Neural cell (in vitro differentiated cells): ENCODE measurements around the gene KRT7. TPM values are rescaled to one million over a fixed set of nuclear protein-coding genes. Genes with fewer than 3 reads are reported as not detected.

ENCODE experiments used
- H2AFZ ChIP-seq: fragments of 200-600, 300-800 bp; sonication (generic), shearing (Covaris generic); 2 replicates; pipeline ENCODE4 v1.6.0; 2014; ENCODE audit warnings: low read depth, mild to moderate bottlenecking, antibody characterized with exemption, low read length, moderate library complexity
- H3F3A ChIP-seq: fragments of 200-600 bp; shearing (Covaris generic); 2 replicates; pipeline ENCODE4 v1.6.1; 2016; ENCODE audit warnings: mild to moderate bottlenecking, moderate library complexity, mixed read lengths, antibody characterized with exemption, low read length; ENCODE audit not compliant: insufficient read depth, poor library complexity, severe bottlenecking
- H3K27ac ChIP-seq: fragments of 200-600, 300-800 bp; sonication (generic), shearing (Covaris generic); 2 replicates; pipeline ENCODE4 v1.5.1; 2014; ENCODE audit warnings: mild to moderate bottlenecking, low read length, moderate library complexity
- H3K27me3 ChIP-seq: fragments of 300-800, 200-600 bp; sonication (generic), shearing (Covaris generic); 2 replicates; pipeline ENCODE4 v1.6.0; 2014; ENCODE audit warnings: mild to moderate bottlenecking, low read depth, low read length, moderate library complexity; ENCODE audit not compliant: insufficient read depth
- H3K36me3 ChIP-seq: fragments of 300-800, 200-600 bp; sonication (generic), shearing (Covaris generic); 2 replicates; pipeline ENCODE4 v1.5.1; 2014; ENCODE audit warnings: mild to moderate bottlenecking, antibody characterized with exemption, low read length, moderate library complexity; ENCODE audit not compliant: insufficient read depth
- H3K4me2 ChIP-seq: fragments of 300-800, 200-600 bp; sonication (generic), shearing (Covaris generic); 2 replicates; pipeline ENCODE4 v1.6.0; 2014; ENCODE audit warnings: mild to moderate bottlenecking, low read length
- H3K4me3 ChIP-seq: fragments of 300-800, 200-600 bp; sonication (generic), shearing (Covaris generic); 2 replicates; pipeline ENCODE4 v1.5.1; 2014; ENCODE audit warnings: mild to moderate bottlenecking, low read length, moderate library complexity
- H3K79me2 ChIP-seq: fragments of 200-600 bp; shearing (Covaris generic); replicated peaks from 2 replicates; pipeline ENCODE4 v1.6.0; 2014; ENCODE audit warnings: mild to moderate bottlenecking, low read length, moderate library complexity; ENCODE audit not compliant: insufficient read depth
- H3K9ac ChIP-seq: fragments of 300-800, 200-600 bp; sonication (generic), shearing (Covaris generic); 2 replicates; pipeline ENCODE4 v1.6.1; 2016; ENCODE audit warnings: mild to moderate bottlenecking, low read length, mixed read lengths
- H3K9me2 ChIP-seq: fragments of 200-600 bp; shearing (Covaris generic); 2 replicates; pipeline ENCODE4 v1.6.1; 2016; ENCODE audit warnings: mild to moderate bottlenecking, low read length, mixed read lengths; ENCODE audit not compliant: insufficient read depth
- H3K9me3 ChIP-seq: fragments of 200-600, 300-800 bp; sonication (generic), shearing (Covaris generic); 2 replicates; pipeline ENCODE4 v1.6.1; 2016; ENCODE audit warnings: mild to moderate bottlenecking, mixed run types, low read length, moderate library complexity, mixed read lengths
- H4K20me1 ChIP-seq: fragments of 200-600 bp; shearing (Covaris generic); 2 replicates; pipeline ENCODE4 v1.6.1; 2016; ENCODE audit warnings: mild to moderate bottlenecking, mixed run types; ENCODE audit not compliant: insufficient read depth
- CTCF ChIP-seq: fragments of 450-650 bp; IDR thresholded peaks from 2 replicates; pipeline ENCODE4 v1.5.1; 2014; ENCODE audit warnings: antibody characterized with exemption, mild to moderate bottlenecking, moderate library complexity; ENCODE audit not compliant: poor library complexity, severe bottlenecking
- EP300 ChIP-seq: fragments of 450-650 bp; conservative IDR thresholded peaks from 2 replicates; pipeline ENCODE4 v1.6.1; 2014; ENCODE audit warnings: antibody characterized with exemption, mild to moderate bottlenecking, moderate library complexity; ENCODE audit not compliant: poor library complexity, severe bottlenecking
- EZH2 ChIP-seq: fragments of 200-600, 300-800 bp; shearing (Covaris generic), sonication (generic); IDR thresholded peaks from 2 replicates; pipeline ENCODE4 v1.6.1; 2014; ENCODE audit warnings: antibody characterized with exemption, low read length, borderline replicate concordance, mild to moderate bottlenecking; ENCODE audit not compliant: insufficient read depth, poor library complexity, severe bottlenecking
- MXI1 ChIP-seq: fragments of 450-650 bp; conservative IDR thresholded peaks from 2 replicates; pipeline ENCODE4 v1.6.1; 2014; ENCODE audit warnings: antibody characterized with exemption, mild to moderate bottlenecking; ENCODE audit not compliant: poor library complexity, severe bottlenecking
- POLR2AphosphoS5 ChIP-seq: IDR thresholded peaks from 2 replicates; pipeline ENCODE4 v1.6.1; 2012
- RAD21 ChIP-seq: fragments of 450-650 bp; conservative IDR thresholded peaks from 2 replicates; pipeline ENCODE4 v1.6.1; 2014; ENCODE audit warnings: antibody characterized with exemption, mild to moderate bottlenecking, moderate library complexity
- REST ChIP-seq: IDR thresholded peaks from 2 replicates; pipeline ENCODE4 v1.6.1; 2012; ENCODE audit warnings: borderline replicate concordance
- SMC3 ChIP-seq: fragments of 450-650 bp; conservative IDR thresholded peaks from 2 replicates; pipeline ENCODE4 v1.6.1; 2014; ENCODE audit warnings: antibody characterized with exemption, mild to moderate bottlenecking, moderate library complexity; ENCODE audit not compliant: poor library complexity
- TAF1 ChIP-seq: IDR thresholded peaks from 2 replicates; pipeline ENCODE4 v1.6.1; 2012; ENCODE audit warnings: low read depth
- polyA plus RNA-seq: library from polyadenylated mRNA; depleted of rRNA; stranded (reverse); fragments of >200 nt; gene quantifications from 2 replicates; pipeline ENCODE4 v1.2.3, GENCODE V29; 2014

The KRT7 gene
- polyA plus RNA-seq, 1 donor from 2014 or later, result not detected

- Histone ChIP-seq H3K4me3 (no peak overlapping the region), H3K79me2 (no peaks in the 10 kb centered on the region), H3F3A (no peaks in the 10 kb centered on the region), H3K27me3 (no peaks in the 10 kb centered on the region), H3K9me3 (no peaks in the 10 kb centered on the region), H3K4me2 (no peak overlapping the region), H2AFZ (no peak overlapping the region), H3K27ac (no peak overlapping the region), H3K36me3 (no peaks in the 10 kb centered on the region), H4K20me1 (no peaks in the 10 kb centered on the region), H3K9ac (no peak overlapping the region), H3K9me2 (no peaks in the 10 kb centered on the region)
- TF ChIP-seq RAD21 (no peak), TAF1 (no peak), EP300 (no peak), POLR2AphosphoS5 (no peak), REST (no peak), MXI1 (no peak), CTCF (no peak), SMC3 (no peak), EZH2 (no peak)
These were observed 31.6 kb upstream of the KRT7 start for GRCh38 chr12:52201451-52201839.

DNA sequence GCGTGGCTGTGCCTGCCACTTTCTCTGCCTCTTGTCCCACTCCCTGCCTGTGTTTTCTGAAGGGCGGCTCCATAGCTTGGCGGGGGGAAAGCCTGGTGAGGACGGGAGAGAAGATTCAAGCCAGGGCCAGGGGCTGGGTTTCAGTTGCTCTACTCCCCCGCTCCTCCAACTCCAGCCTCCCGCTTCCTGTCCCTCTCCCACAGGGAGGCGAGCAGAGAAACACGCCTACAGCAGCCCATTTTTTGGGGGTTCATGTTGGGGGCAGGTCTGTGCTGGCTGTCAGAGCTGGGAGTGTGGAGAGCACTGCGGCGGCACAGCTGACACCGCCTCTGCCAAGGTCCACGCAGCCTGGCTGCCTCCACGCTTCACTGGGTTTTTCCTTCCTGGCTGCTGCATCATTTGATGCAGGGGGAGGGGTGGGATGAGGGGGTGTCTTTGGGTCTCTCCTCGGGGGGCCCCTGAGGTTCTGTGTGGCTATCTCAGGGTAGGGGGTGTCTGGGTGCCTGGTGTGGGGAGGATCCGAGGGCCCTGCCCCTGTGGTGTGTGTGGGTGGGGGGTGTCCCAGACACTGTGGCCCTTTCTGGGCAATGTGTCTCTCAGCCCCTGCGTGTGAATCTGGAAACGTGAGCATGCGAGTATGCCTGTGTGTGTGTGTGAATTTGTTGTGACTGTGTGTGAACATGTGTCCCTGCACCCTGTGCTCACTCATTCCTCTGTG is 30.5 kb upstream of the KRT7 start:
- H3K36me3 ChIP-seq, result no peaks in the 10 kb centered on the region
- no peak overlapping the region for H3K4me3 ChIP-seq
- H3F3A ChIP-seq, result no peaks in the 10 kb centered on the region
- H3K4me2 ChIP-seq, result no peak overlapping the region
- TF ChIP-seq CTCF (no peak), EZH2 (no peak), TAF1 (no peak), SMC3 (no peak), EP300 (no peak), RAD21 (no peak), MXI1 (no peak), REST (no peak)
- no peak overlapping the region for H3K27ac ChIP-seq
- H4K20me1 ChIP-seq, result no peaks in the 10 kb centered on the region
- no peaks in the 10 kb centered on the region for H3K9me3 ChIP-seq
- H3K9ac ChIP-seq, result no peak overlapping the region
- no peaks in the 10 kb centered on the region for H3K79me2 ChIP-seq
- H3K9me2 ChIP-seq, result no peaks in the 10 kb centered on the region
- no peaks in the 10 kb centered on the region for H3K27me3 ChIP-seq
- no peak overlapping the region for H2AFZ ChIP-seq
